HepG2 (cell line): ENCODE data around the gene RHOT2. TPM values are rescaled to one million over a fixed set of nuclear protein-coding genes. Genes with fewer than 3 reads are reported as not detected.

ENCODE experiments used
- ATAC-seq: fragments of 200-7000 bp; cut with Tn5 transposase; 3 replicates; pipeline ENCODE4 v1.9.1; 2020; ENCODE audit warnings: mild to moderate bottlenecking, moderate library complexity
- BruUV-seq: library from RNA; stranded (reverse); fragments of 400-500 nt; replicated peaks from 2 replicates; lab custom pipeline; 2021; lab: Mats Ljungman, UMichigan
- CTCF ChIA-PET: fragments of 300-600 bp; formaldehyde crosslinking; extraction: SDS; loops from one replicate; lab custom pipeline; 2021; ENCODE audit warnings: low total read pairs, inconsistent platforms, low intra/inter-chr PET ratio; lab: Yijun Ruan, JAX
- POLR2A ChIA-PET: fragments of 350-600 bp; sonication (Branson Sonifier 250); formaldehyde crosslinking; loops from one replicate; lab custom pipeline; 2020; ENCODE audit warnings: antibody characterized with exemption, inconsistent platforms; lab: Yijun Ruan, JAX
- DNase-seq: peaks from one replicate; pipeline ENCODE4 v3.0.0-alpha.2; 2015; ENCODE audit warnings: low spot score
- FAIRE-seq: peaks from 3 replicates; lab custom pipeline; 2011; peaks lifted over from hg19 to GRCh38; lab: Jason Lieb, UNC
- H2AFZ ChIP-seq: one replicate; pipeline ENCODE4 v1.6.1; 2011; ENCODE audit warnings: low read length, inconsistent platforms
- H3K27ac ChIP-seq: fragments of 300-600 bp; 3 replicates; pipeline ENCODE4 v1.8.0; 2011; ENCODE audit warnings: mixed run types, mild to moderate bottlenecking, mixed read lengths, low read length, inconsistent platforms; ENCODE audit not compliant: insufficient read depth; ENCODE audit errors: extremely low read length
- H3K27me3 ChIP-seq, 2 experiments: fragments of 200-600 bp in 1 of 2; 2 replicates in 1 of 2; 3 replicates in 1 of 2; pipeline versions ENCODE4 v1.6.0 to v1.8.0; 2011; ENCODE audit warnings: low read length in 2 of 2, mild to moderate bottlenecking in 2 of 2, moderate library complexity in 2 of 2, inconsistent platforms in 1 of 2; ENCODE audit not compliant: insufficient read depth in 2 of 2, control insufficient read depth in 1 of 2
- H3K36me3 ChIP-seq, 2 experiments: fragments of 200-600 bp in 1 of 2; replicated peaks in 1 of 2; 2 replicates in 1 of 2; 3 replicates in 1 of 2; pipeline versions ENCODE4 v1.5.1 to v1.8.0; 2011; ENCODE audit warnings: low read length in 2 of 2, inconsistent platforms in 1 of 2; ENCODE audit not compliant: insufficient read depth in 2 of 2, control insufficient read depth in 1 of 2
- H3K4me1 ChIP-seq: 2 replicates; pipeline ENCODE4 v1.5.1; 2012; ENCODE audit warnings: low read length, inconsistent platforms; ENCODE audit not compliant: insufficient read depth
- H3K4me2 ChIP-seq: 2 replicates; pipeline ENCODE4 v1.6.0; 2011; ENCODE audit warnings: low read depth, low read length, inconsistent platforms
- H3K4me3 ChIP-seq, 3 experiments: fragments of 200-600 bp in 1 of 3; sonication (generic), shearing (Covaris generic) in 1 of 3; replicated peaks in 1 of 3; 2 replicates each; pipeline ENCODE4 v1.5.1; 2011 to 2016; ENCODE audit warnings: low read length in 3 of 3, inconsistent platforms in 2 of 3, low read depth in 2 of 3, mild to moderate bottlenecking in 2 of 3, control low read depth in 1 of 3, mixed read lengths in 1 of 3; ENCODE audit not compliant: insufficient read depth in 1 of 3
- H3K79me2 ChIP-seq: one replicate; pipeline ENCODE4 v1.6.1; 2011; ENCODE audit warnings: low read length, inconsistent platforms; ENCODE audit not compliant: insufficient read depth
- H3K9ac ChIP-seq: 2 replicates; pipeline ENCODE4 v1.6.0; 2011; ENCODE audit warnings: mild to moderate bottlenecking, low read depth, low read length, inconsistent platforms; ENCODE audit not compliant: insufficient read depth
- H3K9me3 ChIP-seq: 2 replicates; pipeline ENCODE4 v1.5.1; 2012; ENCODE audit warnings: mild to moderate bottlenecking, low read length
- H4K20me1 ChIP-seq: 2 replicates; pipeline ENCODE4 v1.6.0; 2011; ENCODE audit warnings: inconsistent platforms, mild to moderate bottlenecking, low read length, moderate library complexity; ENCODE audit not compliant: insufficient read depth
- ARNT2 ChIP-seq: sonication (generic); formaldehyde crosslinking; IDR thresholded peaks from 2 replicates; pipeline ENCODE4 v1.8.0; 2022; ENCODE audit warnings: mild to moderate bottlenecking, low read depth, missing genetic modification reagents, moderate library complexity
- BRCA1 ChIP-seq: sonication (generic); formaldehyde crosslinking; IDR thresholded peaks from 2 replicates; pipeline ENCODE4 v1.4.0; 2020; ENCODE audit warnings: missing genetic modification reagents
- ISX ChIP-seq: sonication (generic); formaldehyde crosslinking; conservative IDR thresholded peaks from 2 replicates; pipeline ENCODE4 v1.5.0; 2020; ENCODE audit warnings: missing genetic modification reagents
- RBM22 ChIP-seq: fragments of 200-400 bp; formaldehyde crosslinking; optimal IDR thresholded peaks from 2 replicates; pipeline ENCODE3; 2017; ENCODE audit warnings: mild to moderate bottlenecking, low read length, moderate library complexity
- REL ChIP-seq: sonication (generic); formaldehyde crosslinking; conservative IDR thresholded peaks from 2 replicates; pipeline ENCODE4 v1.8.0; 2022; ENCODE audit warnings: mild to moderate bottlenecking, missing genetic modification reagents, moderate library complexity
- SKIL ChIP-seq: sonication (generic); formaldehyde crosslinking; IDR thresholded peaks from 2 replicates; pipeline ENCODE4 v1.8.0; 2022; ENCODE audit warnings: missing genetic modification reagents, mild to moderate bottlenecking, moderate library complexity, borderline replicate concordance
- SRF ChIP-seq: IDR thresholded peaks from 2 replicates; pipeline ENCODE4 v1.6.1; 2011; ENCODE audit warnings: mild to moderate bottlenecking, low read depth, low read length, moderate library complexity
- TBX2 ChIP-seq: sonication (generic); formaldehyde crosslinking; IDR thresholded peaks from 2 replicates; pipeline ENCODE4 v1.5.0; 2020; ENCODE audit warnings: missing genetic modification reagents, mild to moderate bottlenecking, borderline replicate concordance
- ZC3H13 ChIP-seq: sonication (generic); formaldehyde crosslinking; IDR thresholded peaks from 2 replicates; pipeline ENCODE4 v1.8.1; 2023; ENCODE audit warnings: mild to moderate bottlenecking, missing genetic modification reagents, moderate library complexity
- ZNF496 ChIP-seq: sonication (generic); formaldehyde crosslinking; IDR thresholded peaks from 2 replicates; pipeline ENCODE4 v1.8.1; 2023; ENCODE audit warnings: mild to moderate bottlenecking, moderate library complexity, missing genetic modification reagents; ENCODE audit not compliant: insufficient replicate concordance
- ZNF580 ChIP-seq: IDR thresholded peaks from 2 replicates; pipeline ENCODE4 v1.6.1; 2016; ENCODE audit warnings: low read depth, borderline replicate concordance
- ZNF619 ChIP-seq: sonication (generic); formaldehyde crosslinking; IDR thresholded peaks from 2 replicates; pipeline ENCODE4 v1.4.0; 2020; ENCODE audit warnings: mild to moderate bottlenecking, missing genetic modification reagents
- WGBS: methylation state at CpG from one replicate; pipeline ENCODE4 v1.1.6; 2017; ENCODE audit warnings: low lambda C conversion rate; 5-methylcytosine and 5-hydroxymethylcytosine counted together
- in situ Hi-C: cut with HindIII; loops from 2 replicates; pipeline ENCODE4 v1.10.0; 2017; ENCODE audit warnings: low pct_unique_long_range_greater_than_20kb; ENCODE audit not compliant: extremely low pct_ligation_motif_present
- intact Hi-C: fragments of 100-400 bp; cut with micrococcal nuclease; formaldehyde crosslinking; loops from one replicate; pipeline ENCODE4 v1.10.0; 2022; ENCODE audit not compliant: unreplicated experiment
- polyA plus RNA-seq, 8 experiments: library from polyadenylated mRNA; depleted of rRNA in 3 of 8; stranded (reverse) in 7 of 8; unstranded in 1 of 8; fragments of >200 nt; fragmentation: Illumina TruSeq in 4 of 8; extraction: Trizol in 4 of 8; gene quantifications; 2 replicates each; pipeline versions ENCODE4 v1.2.1 to v1.2.3, GENCODE V29; 2011 to 2016; ENCODE audit warnings: low read depth in 4 of 8, missing spikeins in 1 of 8, mixed read lengths in 1 of 8; ENCODE audit not compliant: insufficient read depth in 1 of 8
- total RNA-seq, 5 experiments: library from RNA; depleted of rRNA; stranded (reverse); fragments of >200 nt; fragmentation: Illumina TruSeq; extraction: Trizol; gene quantifications; 2 replicates each; pipeline ENCODE4 v1.2.3, GENCODE V29; 2016; ENCODE audit warnings: low read depth in 1 of 5
- TF ChIP-seq, protein P1 (sequence below): sonication (generic); formaldehyde crosslinking; IDR thresholded peaks from 2 replicates; pipeline ENCODE4 v1.8.0; 2022; ENCODE audit warnings: missing genetic modification reagents, mild to moderate bottlenecking, inconsistent platforms, borderline replicate concordance
- TF ChIP-seq, protein P2 (sequence below): sonication (generic); formaldehyde crosslinking; IDR thresholded peaks from 2 replicates; pipeline ENCODE4 v1.9.0; 2021; ENCODE audit warnings: missing genetic modification reagents, mild to moderate bottlenecking, borderline replicate concordance
- TF ChIP-seq, protein P3 (sequence below): sonication (generic); formaldehyde crosslinking; IDR thresholded peaks from 2 replicates; pipeline ENCODE4 v1.4.0; 2020; ENCODE audit warnings: missing genetic modification reagents, borderline replicate concordance

Gene RHOT2
- total and polyA plus RNA-seq, 2 of the 13 experiments (the other 11 are each of a cell fraction or from before 2014, with no cell fraction given): 63.6 to 76.9 TPM

DNA sequence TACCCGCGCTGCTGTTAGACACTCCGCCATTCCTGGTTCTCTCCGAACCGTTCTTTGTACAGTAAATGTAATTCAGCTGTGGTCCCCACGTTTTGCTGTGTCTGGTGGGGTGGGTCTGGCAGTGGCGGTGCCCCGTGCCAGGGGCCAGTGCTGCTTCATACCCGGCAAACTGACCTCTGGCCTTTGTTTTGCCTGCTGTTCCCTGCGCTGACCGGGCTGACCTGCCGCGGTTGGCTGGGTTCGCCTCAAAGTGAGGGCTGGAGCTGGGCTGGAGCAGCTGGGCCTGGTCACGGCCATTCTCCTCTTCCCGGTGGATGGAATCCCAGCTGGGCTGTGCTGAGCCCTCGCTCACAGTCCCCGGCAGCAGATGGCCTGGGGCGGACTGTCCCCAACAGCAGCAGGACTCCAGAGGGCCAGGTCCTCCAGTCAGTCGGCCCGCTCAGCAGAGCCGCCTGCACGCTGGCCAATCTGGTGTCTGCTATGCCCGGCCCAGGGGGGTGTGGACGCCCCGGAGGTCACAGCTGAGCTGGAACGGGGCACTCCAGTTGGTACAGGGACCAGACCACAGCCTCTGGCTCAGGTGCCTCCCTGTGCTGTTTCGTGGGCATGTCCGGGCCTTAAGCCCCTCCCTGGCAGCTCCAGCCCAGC is 38.6 kb upstream of the RHOT2 start:
- H3K27ac ChIP-seq: peak overlapping the region; percentile 71
- DNase-seq (peak; percentile 44), ATAC-seq (peak; percentile 61), FAIRE-seq (no peak)
- peaks cover 20% of the 10 kb centered on the region for H3K4me1 ChIP-seq
- peak overlapping the region in 2 of 3 experiments; percentile 58 to 74; a peak in 4 of 6 replicates for H3K4me3 ChIP-seq
- peak overlapping the region; percentile 95 for H3K4me2 ChIP-seq
- intact Hi-C loops: no loop called here
- H3K9me3 ChIP-seq: no peaks in the 10 kb centered on the region
- H4K20me1 ChIP-seq: no peaks in the 10 kb centered on the region
- CTCF ChIA-PET: no interaction called here
- WGBS: 59% methylated on average over 12 of the region's 29 CpGs
- H3K36me3 ChIP-seq: peaks cover 4% of the 10 kb centered on the region in 2 experiments; a peak in 2 of 5 replicates
- POLR2A ChIA-PET: interaction anchor here (1.0 to 1.5 kb wide), 2 partner anchors 19 to 42 kb away, joined by 3 to 5 read pairs; no protein-coding TSS in a partner anchor
- H3K27me3 ChIP-seq: no peaks in the 10 kb centered on the region
- H3K9ac ChIP-seq: peak overlapping the region; percentile 35; the same call in 1 of the 2 replicates
- no TSS peak for BruUV-seq
- in situ Hi-C loops: no loop called here
- H2AFZ ChIP-seq: no peak overlapping the region
- no peaks in the 10 kb centered on the region for H3K79me2 ChIP-seq
- TF ChIP-seq ISX (CRISPR knock-in tag) (no peak), REL (no peak), ZC3H13 (CRISPR knock-in tag) (0 out of 2 replicates have a peak, but pooled peaks have one; percentile 13), ARNT2 (0 out of 2 replicates have a peak, but pooled peaks have one; percentile 38), ZNF496 (CRISPR knock-in tag) (no peak), SKIL (CRISPR knock-in tag) (no peak), TBX2 (0 out of 2 replicates have a peak, but pooled peaks have one; percentile 35), ZNF619 (CRISPR knock-in tag) (no peak), ZNF580 (no peak), RBM22 (no peak), BRCA1 (CRISPR knock-in tag) (no peak), SRF (no peak)
- TF ChIP-seq, protein P1, sequence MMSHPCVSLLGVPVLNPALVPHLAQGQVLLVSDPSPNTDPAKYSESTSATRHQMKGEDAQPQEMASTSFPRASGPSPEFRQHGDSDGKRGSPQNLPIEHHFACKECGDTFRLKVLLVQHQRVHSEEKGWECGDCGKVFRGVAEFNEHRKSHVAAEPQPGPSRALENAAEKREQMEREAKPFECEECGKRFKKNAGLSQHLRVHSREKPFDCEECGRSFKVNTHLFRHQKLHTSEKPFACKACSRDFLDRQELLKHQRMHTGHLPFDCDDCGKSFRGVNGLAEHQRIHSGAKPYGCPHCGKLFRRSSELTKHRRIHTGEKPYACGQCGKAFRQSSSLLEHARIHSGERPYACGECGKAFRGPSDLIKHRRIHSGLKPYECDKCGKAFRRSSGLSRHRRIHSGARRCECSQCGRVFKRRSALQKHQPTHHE (CRISPR knock-in tag): no peak
- TF ChIP-seq, protein P2, sequence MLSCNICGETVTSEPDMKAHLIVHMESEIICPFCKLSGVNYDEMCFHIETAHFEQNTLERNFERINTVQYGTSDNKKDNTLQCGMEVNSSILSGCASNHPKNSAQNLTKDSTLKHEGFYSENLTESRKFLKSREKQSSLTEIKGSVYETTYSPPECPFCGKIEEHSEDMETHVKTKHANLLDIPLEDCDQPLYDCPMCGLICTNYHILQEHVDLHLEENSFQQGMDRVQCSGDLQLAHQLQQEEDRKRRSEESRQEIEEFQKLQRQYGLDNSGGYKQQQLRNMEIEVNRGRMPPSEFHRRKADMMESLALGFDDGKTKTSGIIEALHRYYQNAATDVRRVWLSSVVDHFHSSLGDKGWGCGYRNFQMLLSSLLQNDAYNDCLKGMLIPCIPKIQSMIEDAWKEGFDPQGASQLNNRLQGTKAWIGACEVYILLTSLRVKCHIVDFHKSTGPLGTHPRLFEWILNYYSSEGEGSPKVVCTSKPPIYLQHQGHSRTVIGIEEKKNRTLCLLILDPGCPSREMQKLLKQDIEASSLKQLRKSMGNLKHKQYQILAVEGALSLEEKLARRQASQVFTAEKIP (CRISPR knock-in tag): no peak
- TF ChIP-seq, protein P3, sequence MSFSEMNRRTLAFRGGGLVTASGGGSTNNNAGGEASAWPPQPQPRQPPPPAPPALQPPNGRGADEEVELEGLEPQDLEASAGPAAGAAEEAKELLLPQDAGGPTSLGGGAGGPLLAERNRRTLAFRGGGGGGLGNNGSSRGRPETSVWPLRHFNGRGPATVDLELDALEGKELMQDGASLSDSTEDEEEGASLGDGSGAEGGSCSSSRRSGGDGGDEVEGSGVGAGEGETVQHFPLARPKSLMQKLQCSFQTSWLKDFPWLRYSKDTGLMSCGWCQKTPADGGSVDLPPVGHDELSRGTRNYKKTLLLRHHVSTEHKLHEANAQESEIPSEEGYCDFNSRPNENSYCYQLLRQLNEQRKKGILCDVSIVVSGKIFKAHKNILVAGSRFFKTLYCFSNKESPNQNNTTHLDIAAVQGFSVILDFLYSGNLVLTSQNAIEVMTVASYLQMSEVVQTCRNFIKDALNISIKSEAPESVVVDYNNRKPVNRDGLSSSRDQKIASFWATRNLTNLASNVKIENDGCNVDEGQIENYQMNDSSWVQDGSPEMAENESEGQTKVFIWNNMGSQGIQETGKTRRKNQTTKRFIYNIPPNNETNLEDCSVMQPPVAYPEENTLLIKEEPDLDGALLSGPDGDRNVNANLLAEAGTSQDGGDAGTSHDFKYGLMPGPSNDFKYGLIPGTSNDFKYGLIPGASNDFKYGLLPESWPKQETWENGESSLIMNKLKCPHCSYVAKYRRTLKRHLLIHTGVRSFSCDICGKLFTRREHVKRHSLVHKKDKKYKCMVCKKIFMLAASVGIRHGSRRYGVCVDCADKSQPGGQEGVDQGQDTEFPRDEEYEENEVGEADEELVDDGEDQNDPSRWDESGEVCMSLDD: no peak
